Uterus (tissue), 4 donors: Measurements from ENCODE around the gene COL5A2. TPM values are rescaled to one million over a fixed set of nuclear protein-coding genes. Genes with fewer than 3 reads are reported as not detected.

Source experiments
- DNase-seq, 2 donors: peaks; one replicate each; pipeline ENCODE4 v3.0.0-alpha.2; 2019 to 2020
- H3K27ac ChIP-seq, 2 donors: fragments of 200-600 bp; sonication (generic); 1 replicate in 1 of 2; 2 replicates in 1 of 2; pipeline ENCODE4 v1.5.1; 2016 to 2018
- H3K27me3 ChIP-seq, 2 donors: fragments of 200-600 bp; sonication (generic); one replicate each; pipeline ENCODE4 v1.5.1; 2018 to 2019; ENCODE audit warnings: control low read depth in 1 of 2
- H3K36me3 ChIP-seq, 2 donors: fragments of 200-600 bp; sonication (generic); one replicate each; pipeline ENCODE4 v1.5.1; 2019; ENCODE audit warnings: control low read depth in 1 of 2
- H3K4me1 ChIP-seq, 2 donors: fragments of 200-600 bp; sonication (generic); one replicate each; pipeline ENCODE4 v1.5.1; 2018 to 2019; ENCODE audit warnings: control low read depth in 1 of 2
- H3K4me3 ChIP-seq, 2 donors: fragments of 200-600 bp; sonication (generic); 1 replicate in 1 of 2; 2 replicates in 1 of 2; pipeline ENCODE4 v1.5.1; 2018 to 2019; ENCODE audit warnings: mild to moderate bottlenecking in 1 of 2
- H3K9me3 ChIP-seq, 2 donors: fragments of 200-600 bp; sonication (generic); one replicate each; pipeline ENCODE4 v1.5.1; 2019; ENCODE audit warnings: control low read depth in 1 of 2
- POLR2A ChIP-seq, 2 donors: fragments of 450-650 bp; IDR thresholded peaks; one replicate each; pipeline ENCODE4 v1.6.1; 2016; ENCODE audit warnings: antibody characterized with exemption in 2 of 2, mild to moderate bottlenecking in 1 of 2, moderate library complexity in 1 of 2
- intact Hi-C: fragments of 100-400 bp; cut with DNase I; formaldehyde crosslinking; loops from one replicate; pipeline ENCODE4 v1.15.1; 2023; ENCODE audit warnings: low total_unique reads
- total RNA-seq, 4 donors: library from RNA; depleted of rRNA in 3 of 4; stranded (reverse); fragments of >200 nt in 3 of 4; gene quantifications; one replicate each; pipeline versions ENCODE4 v1.1.0 to v1.2.4, GENCODE V29; 2014 to 2023
- TF ChIP-seq, protein P1 (sequence below), 4 experiments: fragments of 200-600 bp in 2 of 4; fragments of 450-650 bp in 2 of 4; sonication (generic) in 2 of 4; IDR thresholded peaks; one replicate each; pipeline ENCODE4 v1.5.1; 2016 to 2019; ENCODE audit warnings: antibody characterized with exemption in 4 of 4, mild to moderate bottlenecking in 2 of 4, moderate library complexity in 1 of 4
- donor health status: DM: yes; HTN: yes; CAD: no.

COL5A2 gene
- total RNA-seq, 4 donors from 2014 or later = 15.0 to 908 (median 33.3) TPM

DNA sequence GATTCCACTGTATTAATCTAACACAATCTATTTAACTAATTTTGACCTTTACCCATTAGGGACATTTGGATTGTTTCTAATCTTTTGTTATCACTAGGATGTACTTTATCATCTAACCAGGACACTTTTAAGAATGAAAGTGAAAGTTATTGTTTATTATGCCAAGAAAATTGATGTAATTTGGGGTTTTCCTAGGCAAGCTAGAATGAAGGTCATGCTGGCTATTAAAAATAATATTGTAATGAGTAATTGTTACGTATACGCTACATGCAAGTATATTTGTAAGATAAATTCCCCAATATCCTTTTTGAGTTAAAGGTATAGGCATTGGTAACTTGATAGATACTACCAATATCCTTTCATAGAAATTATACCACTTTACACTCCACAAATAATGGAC lies 74.6 kb downstream of the COL5A2 start:
- TF ChIP-seq, protein P1, sequence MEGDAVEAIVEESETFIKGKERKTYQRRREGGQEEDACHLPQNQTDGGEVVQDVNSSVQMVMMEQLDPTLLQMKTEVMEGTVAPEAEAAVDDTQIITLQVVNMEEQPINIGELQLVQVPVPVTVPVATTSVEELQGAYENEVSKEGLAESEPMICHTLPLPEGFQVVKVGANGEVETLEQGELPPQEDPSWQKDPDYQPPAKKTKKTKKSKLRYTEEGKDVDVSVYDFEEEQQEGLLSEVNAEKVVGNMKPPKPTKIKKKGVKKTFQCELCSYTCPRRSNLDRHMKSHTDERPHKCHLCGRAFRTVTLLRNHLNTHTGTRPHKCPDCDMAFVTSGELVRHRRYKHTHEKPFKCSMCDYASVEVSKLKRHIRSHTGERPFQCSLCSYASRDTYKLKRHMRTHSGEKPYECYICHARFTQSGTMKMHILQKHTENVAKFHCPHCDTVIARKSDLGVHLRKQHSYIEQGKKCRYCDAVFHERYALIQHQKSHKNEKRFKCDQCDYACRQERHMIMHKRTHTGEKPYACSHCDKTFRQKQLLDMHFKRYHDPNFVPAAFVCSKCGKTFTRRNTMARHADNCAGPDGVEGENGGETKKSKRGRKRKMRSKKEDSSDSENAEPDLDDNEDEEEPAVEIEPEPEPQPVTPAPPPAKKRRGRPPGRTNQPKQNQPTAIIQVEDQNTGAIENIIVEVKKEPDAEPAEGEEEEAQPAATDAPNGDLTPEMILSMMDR (IDR thresholded peaks at IDR 0.05) = no peak
- TF ChIP-seq POLR2A (IDR thresholded peaks at IDR 0.05) = no peak
- intact Hi-C loops = no loop called here
- no peak overlapping the region for H3K4me3 ChIP-seq

DNA sequence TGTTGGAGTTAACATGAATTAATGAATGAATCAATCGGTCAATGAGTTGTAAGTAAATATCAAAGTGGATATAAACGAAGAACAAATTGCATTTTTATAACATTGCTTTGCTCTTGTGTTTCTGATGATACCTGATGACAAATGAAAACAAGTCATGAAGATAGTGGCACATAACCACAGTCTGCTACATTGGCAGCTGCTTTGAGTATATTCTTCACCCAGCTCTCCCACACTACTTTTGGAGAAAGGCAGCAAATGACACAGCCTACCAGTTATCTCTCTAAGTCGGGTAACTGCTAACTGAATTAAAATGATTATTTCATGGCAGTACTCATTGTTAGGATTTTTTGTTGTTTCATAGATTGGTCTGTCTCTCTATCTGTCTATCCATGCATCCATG lies 76.8 kb downstream of the COL5A2 start:
- intact Hi-C loops = no loop called here
- Histone ChIP-seq H3K4me1 (peaks cover 0 to 7% of the 10 kb centered on the region in 2 donors), H3K27me3 (no peaks in the 10 kb centered on the region), H3K4me3 (no peak overlapping the region), H3K36me3 (no peaks in the 10 kb centered on the region), H3K27ac (no peak overlapping the region), H3K9me3 (no peaks in the 10 kb centered on the region)
- no peak for DNase-seq
- TF ChIP-seq, protein P1 (IDR thresholded peaks at IDR 0.05) = no peak
- no peak for TF ChIP-seq POLR2A (IDR thresholded peaks at IDR 0.05)

More for the DNA sequence above, 74.6 kb downstream of the COL5A2 start:
- Histone ChIP-seq H3K27me3 (no peaks in the 10 kb centered on the region), H3K27ac (peak overlapping the region in 1 of 2 donors; percentile 9), H3K36me3 (no peaks in the 10 kb centered on the region), H3K9me3 (no peaks in the 10 kb centered on the region), H3K4me1 (no peaks in the 10 kb centered on the region)
- no peak for DNase-seq

DNA sequence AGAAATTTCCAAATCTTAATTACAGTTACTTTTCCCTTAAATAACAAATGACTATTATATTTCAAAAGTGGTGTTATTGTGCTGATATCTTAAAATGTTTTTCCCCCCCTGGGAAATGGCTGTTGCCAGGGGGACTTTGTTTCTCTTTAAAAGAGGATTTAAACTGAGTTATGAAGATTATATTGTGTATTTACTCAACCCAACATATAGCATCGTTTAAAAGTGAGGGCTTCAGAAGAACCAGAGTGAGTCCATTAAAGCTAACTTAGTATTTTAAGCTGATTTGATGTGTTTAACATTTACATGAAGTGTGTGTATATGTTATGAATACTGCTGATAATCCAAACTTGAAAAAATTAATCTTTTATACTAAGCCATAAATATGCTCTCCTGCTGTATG lies 81.6 kb downstream of the COL5A2 start:
- no peak for TF ChIP-seq POLR2A (IDR thresholded peaks at IDR 0.05)
- TF ChIP-seq, protein P1 (IDR thresholded peaks at IDR 0.05) = no peak
- Histone ChIP-seq H3K9me3 (no peaks in the 10 kb centered on the region), H3K4me1 (peaks cover 0 to 8% of the 10 kb centered on the region in 2 donors), H3K27ac (peak overlapping the region in 1 of 2 donors; percentile 47), H3K4me3 (no peak overlapping the region), H3K36me3 (no peaks in the 10 kb centered on the region), H3K27me3 (no peaks in the 10 kb centered on the region)
- no peak for DNase-seq
- intact Hi-C loops = no loop called here

DNA sequence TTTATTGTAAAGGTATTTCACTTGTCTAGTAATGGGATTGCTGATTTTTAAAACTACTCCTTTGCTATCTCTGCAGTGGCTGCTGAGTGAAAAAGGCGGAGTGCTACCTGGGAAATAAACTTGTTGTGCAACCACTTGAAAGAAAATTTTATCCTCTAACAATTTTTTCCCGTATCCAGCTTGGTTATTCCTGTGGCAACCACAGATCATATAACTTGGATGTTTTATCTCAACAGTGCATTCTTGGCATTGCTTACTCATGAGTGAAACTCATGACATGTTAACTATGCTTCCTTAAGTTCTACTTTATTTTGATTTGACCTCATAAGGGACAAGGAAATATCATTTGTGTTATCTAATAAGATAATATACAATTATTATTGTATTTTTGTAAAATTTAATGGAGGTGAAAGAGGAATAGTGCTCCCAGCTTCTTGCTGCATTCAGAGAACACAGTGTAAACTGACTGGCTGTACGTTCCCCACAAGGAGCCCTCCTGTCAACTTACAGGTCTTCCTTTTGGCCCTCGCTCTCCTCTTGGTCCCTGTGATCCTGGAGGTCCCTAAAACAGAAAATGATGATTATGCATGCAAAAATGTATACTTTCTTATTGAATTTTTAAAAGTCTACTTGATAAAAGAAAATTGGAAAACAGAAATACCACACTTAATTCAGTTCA lies 82.7 kb downstream of the COL5A2 start:
- H3K4me1 ChIP-seq = peaks cover 0 to 8% of the 10 kb centered on the region in 2 donors
- H3K9me3 ChIP-seq = no peaks in the 10 kb centered on the region
- H3K27ac ChIP-seq = peak overlapping the region in 1 of 2 donors; percentile 47
- H3K27me3 ChIP-seq = no peaks in the 10 kb centered on the region
- intact Hi-C loops = no loop called here
- DNase-seq = no peak
- no peak overlapping the region for H3K4me3 ChIP-seq
- no peaks in the 10 kb centered on the region for H3K36me3 ChIP-seq
- TF ChIP-seq, protein P1 (IDR thresholded peaks at IDR 0.05) = no peak
- TF ChIP-seq POLR2A (IDR thresholded peaks at IDR 0.05) = no peak

DNA sequence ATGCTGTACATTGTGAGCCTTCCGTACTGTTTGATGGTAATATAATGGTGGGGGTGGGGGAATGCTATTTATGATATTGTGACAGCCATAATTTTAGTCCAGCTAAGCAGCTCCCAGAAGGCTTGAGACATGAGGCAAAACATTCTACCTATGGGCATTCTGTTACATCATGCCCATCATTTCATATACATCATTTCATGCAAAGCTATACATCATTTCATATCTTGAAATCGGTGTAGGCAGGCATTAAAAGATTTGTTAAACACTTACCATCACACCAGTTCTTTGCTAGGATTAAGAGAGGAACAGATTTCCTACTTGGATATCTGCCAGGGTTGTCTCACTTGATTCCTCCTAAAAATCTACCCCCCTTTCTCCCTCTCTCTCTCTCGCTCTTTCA lies 84.5 kb downstream of the COL5A2 start:
- Histone ChIP-seq H3K36me3 (no peaks in the 10 kb centered on the region), H3K9me3 (no peaks in the 10 kb centered on the region), H3K4me1 (peaks cover 0 to 8% of the 10 kb centered on the region in 2 donors), H3K27me3 (no peaks in the 10 kb centered on the region), H3K27ac (peak overlapping the region in 1 of 2 donors; percentile 78), H3K4me3 (no peak overlapping the region)
- DNase-seq = no peak
- intact Hi-C loops = no loop called here
- TF ChIP-seq, protein P1 (IDR thresholded peaks at IDR 0.05) = no peak
- TF ChIP-seq POLR2A (IDR thresholded peaks at IDR 0.05) = no peak
